ENCODE data around the gene NCK2. TPM values are rescaled to one million over a fixed set of nuclear protein-coding genes. Genes with fewer than 3 reads are reported as not detected.

Gene NCK2
- total and polyA plus RNA-seq, 9 of the 15 experiments (the other 6 are each of a cell fraction or from before 2014, with no cell fraction given), result 0.90 to 27.9 (median 15.9) TPM

DNA sequence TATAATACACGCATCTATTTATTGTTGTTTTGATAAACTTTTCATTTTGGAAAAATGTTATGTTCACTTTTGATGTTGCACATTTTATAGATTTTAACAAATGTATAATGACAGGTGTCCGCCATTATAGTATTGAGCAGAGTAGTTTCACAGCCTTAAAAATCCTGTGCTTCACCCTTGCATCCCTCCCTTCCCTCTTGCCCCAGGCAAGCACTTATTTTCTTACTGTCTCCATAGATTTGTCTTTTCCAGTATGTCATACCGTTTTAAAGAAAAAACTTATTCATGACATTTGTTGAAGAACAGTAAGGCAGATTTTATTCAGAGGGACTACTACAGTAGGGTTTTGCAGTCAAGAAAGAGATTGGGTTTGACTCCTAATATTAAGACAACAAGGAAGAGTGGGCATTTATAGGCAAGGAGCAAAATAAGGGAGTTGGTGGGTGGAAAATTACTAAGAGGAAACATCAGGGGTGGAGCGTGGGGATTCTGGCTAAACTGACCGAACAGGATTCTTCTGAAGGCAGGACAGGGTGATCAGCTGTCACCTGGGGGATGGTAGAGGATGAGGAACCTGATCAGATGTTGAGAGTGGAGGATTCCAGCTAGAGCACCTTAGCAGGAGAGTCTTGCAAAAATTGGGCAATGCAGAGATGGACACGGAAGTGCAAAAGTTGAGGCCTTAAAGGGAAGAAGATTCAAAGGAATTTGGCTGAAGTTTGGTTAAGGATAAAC, 108.8 kb downstream of the NCK2 start:
- Histone ChIP-seq H3K27me3 (ENCODE audit: control insufficient read depth in 2 of 2, insufficient read depth in 2 of 2, low read length in 2 of 2) (no peaks in the 10 kb centered on the region), H4K20me1 (replicated peaks; ENCODE audit: control insufficient read depth, insufficient read depth, low read length) (no peaks in the 10 kb centered on the region), H3K4me3 (no peak overlapping the region), H3K36me3 (ENCODE audit: control insufficient read depth, insufficient read depth, low read length) (peaks cover 22% of the 10 kb centered on the region; the same call in 1 of the 3 replicates), H3K9me3 (replicated peaks; ENCODE audit: control insufficient read depth, insufficient read depth, low read depth, low read length) (no peaks in the 10 kb centered on the region), H3K9ac (ENCODE audit: insufficient read depth in 1 of 2, low read depth in 2 of 2, low read length in 2 of 2) (no peak overlapping the region), H3K27ac (ENCODE audit: extremely low read depth, low read depth, low read length) (no peak overlapping the region), H3K4me1 (replicated peaks in 1 of 2; ENCODE audit: control insufficient read depth in 2 of 2, insufficient read depth in 2 of 2, low read length in 2 of 2) (no peaks in the 10 kb centered on the region), H3K79me2 (ENCODE audit: control insufficient read depth, insufficient read depth, low read length) (peaks cover 24% of the 10 kb centered on the region), H3K4me2 (ENCODE audit: insufficient read depth, low read length) (no peak overlapping the region), H2AFZ (ENCODE audit: low read depth, low read length) (no peak overlapping the region), H3K9me1 (ENCODE audit: control insufficient read depth, insufficient read depth, low read length) (no peaks in the 10 kb centered on the region)
- ChIA-PET CTCF (ENCODE audit: low intra/inter-chr PET ratio) (no interaction called here), POLR2A (interaction anchor here (0.6 to 1.3 kb wide), 3 partner anchors 10 to 33 kb away, joined by 3 to 4 read pairs (median 4); no protein-coding TSS in a partner anchor)
- FAIRE-seq, result no peak
- in situ Hi-C loops (cut with MboI) (no loop called here), intact Hi-C loops (cut with micrococcal nuclease) (loop anchor here (5.0 kb wide), 1 partner anchor 56 kb away; no protein-coding TSS in a partner anchor)
- DNase-seq (ENCODE audit: extremely low read depth in 1 of 4, low spot score in 3 of 4), result no peak
- 53% methylated on average over 6 of the region's 6 CpGs for WGBS (ENCODE audit: insufficient coverage, low coverage, missing lambda C conversion rate)
- TF ChIP-seq TEAD2 (tag; IDR thresholded peaks at IDR 0.05), result no peak
- no peak for TF ChIP-seq NCOR1 (IDR thresholded peaks at IDR 0.05)
- TF ChIP-seq RB1 (IDR thresholded peaks at IDR 0.05; ENCODE audit: low read depth), result no peak
- no peak for TF ChIP-seq MXI1 (IDR thresholded peaks at IDR 0.05; ENCODE audit: low read depth, low read length)
- no peak for TF ChIP-seq SETDB1 (IDR thresholded peaks at IDR 0.05; ENCODE audit: low read length)
- TF ChIP-seq BACH1 (tag; IDR thresholded peaks at IDR 0.05), result no peak
- TF ChIP-seq ATF7 (IDR thresholded peaks at IDR 0.05), result no peak
- no peak for TF ChIP-seq RFX1 (IDR thresholded peaks at IDR 0.05)
- no peak for TF ChIP-seq CBX2 (IDR thresholded peaks at IDR 0.05; ENCODE audit: insufficient read depth, low read length, poor library complexity, severe bottlenecking)
- TF ChIP-seq CHD2 (IDR thresholded peaks at IDR 0.05; ENCODE audit: low read depth, low read length), result no peak
- no peak for TF ChIP-seq FUS (optimal IDR thresholded peaks at IDR 0.05; ENCODE audit: low read depth, low read length)
- TF ChIP-seq, protein P1, sequence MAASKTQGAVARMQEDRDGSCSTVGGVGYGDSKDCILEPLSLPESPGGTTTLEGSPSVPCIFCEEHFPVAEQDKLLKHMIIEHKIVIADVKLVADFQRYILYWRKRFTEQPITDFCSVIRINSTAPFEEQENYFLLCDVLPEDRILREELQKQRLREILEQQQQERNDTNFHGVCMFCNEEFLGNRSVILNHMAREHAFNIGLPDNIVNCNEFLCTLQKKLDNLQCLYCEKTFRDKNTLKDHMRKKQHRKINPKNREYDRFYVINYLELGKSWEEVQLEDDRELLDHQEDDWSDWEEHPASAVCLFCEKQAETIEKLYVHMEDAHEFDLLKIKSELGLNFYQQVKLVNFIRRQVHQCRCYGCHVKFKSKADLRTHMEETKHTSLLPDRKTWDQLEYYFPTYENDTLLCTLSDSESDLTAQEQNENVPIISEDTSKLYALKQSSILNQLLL (CRISPR knock-in tag; IDR thresholded peaks at IDR 0.05; ENCODE audit: borderline replicate concordance), result no peak
- TF ChIP-seq MITF (IDR thresholded peaks at IDR 0.05), result no peak
- TF ChIP-seq KAT2B (IDR thresholded peaks at IDR 0.05; ENCODE audit: low read depth, low read length), result no peak
- TF ChIP-seq KDM2B (CRISPR knock-in tag; IDR thresholded peaks at IDR 0.05), result no peak
- no peak for TF ChIP-seq HLTF (IDR thresholded peaks at IDR 0.05)
- no peak for TF ChIP-seq ARID1B (IDR thresholded peaks at IDR 0.05)
- no peak for TF ChIP-seq ZBTB43 (CRISPR knock-in tag; IDR thresholded peaks at IDR 0.05)
- BruUV-seq (replicated peaks), result no TSS peak
- ATAC-seq, result no peak

Measured in K562 (cell line).